Neural crest cell (in vitro differentiated cells): ENCODE measurements around the gene POR. TPM values are rescaled to one million over a fixed set of nuclear protein-coding genes. Genes with fewer than 3 reads are reported as not detected.

Source experiments
- DNase-seq: peaks from one replicate; pipeline ENCODE4 v3.0.0; 2021; ENCODE audit warnings: low read depth, mixed read lengths, low spot score
- H3K27ac Mint-ChIP-seq: one replicate; pipeline ENCODE4 v1.8.0; 2021; ENCODE audit warnings: mild to moderate bottlenecking, mixed read lengths; ENCODE audit not compliant: unreplicated experiment
- H3K27me3 Mint-ChIP-seq: 2 replicates; pipeline ENCODE4 v1.8.0; 2021; ENCODE audit warnings: low read depth, mild to moderate bottlenecking, mixed read lengths
- H3K36me3 Mint-ChIP-seq: 2 replicates; pipeline ENCODE4 v1.8.0; 2021; ENCODE audit warnings: low read depth, mild to moderate bottlenecking, mixed read lengths
- H3K4me1 Mint-ChIP-seq: 2 replicates; pipeline ENCODE4 v1.8.0; 2021; ENCODE audit warnings: mixed read lengths
- H3K4me3 Mint-ChIP-seq: one replicate; pipeline ENCODE4 v1.8.0; 2021; ENCODE audit warnings: mild to moderate bottlenecking, mixed read lengths
- H3K9me3 Mint-ChIP-seq: 2 replicates; pipeline ENCODE4 v1.8.0; 2021; ENCODE audit warnings: mixed read lengths
- CTCF ChIP-seq: fragments of 200-600 bp; sonication (generic); conservative IDR thresholded peaks from 2 replicates; pipeline ENCODE4 v1.5.0; 2021; ENCODE audit warnings: antibody characterized with exemption, mild to moderate bottlenecking
- total RNA-seq: library from RNA; stranded (reverse); gene quantifications from 2 replicates; pipeline ENCODE4 v1.2.1, GENCODE V29; 2021

The POR gene
- total RNA-seq, 1 donor from 2014 or later = 126 TPM

- Mint-ChIP-seq H3K9me3 (no peaks in the 10 kb centered on the region), H3K4me1 (peaks cover 17% of the 10 kb centered on the region), H3K36me3 (no peaks in the 10 kb centered on the region), H3K4me3 (no peak overlapping the region), H3K27me3 (no peaks in the 10 kb centered on the region), H3K27ac (peak overlapping the region; percentile 81)
- TF ChIP-seq CTCF = no peak
- no peak for DNase-seq
Observed at GRCh38 chr7:75948179-75948578, 33.2 kb downstream of the POR start.

- peaks cover 18% of the 10 kb centered on the region for H3K4me1 Mint-ChIP-seq
- H3K36me3 Mint-ChIP-seq = no peaks in the 10 kb centered on the region
- no peak for TF ChIP-seq CTCF
- no peak overlapping the region for H3K4me3 Mint-ChIP-seq
- no peaks in the 10 kb centered on the region for H3K27me3 Mint-ChIP-seq
- H3K9me3 Mint-ChIP-seq = no peaks in the 10 kb centered on the region
- DNase-seq = no peak
- peak overlapping the region; percentile 63 for H3K27ac Mint-ChIP-seq
Observed at GRCh38 chr7:75950111-75950681, 35.2 kb downstream of the POR start.

- Mint-ChIP-seq H3K4me3 (no peak overlapping the region), H3K27me3 (no peaks in the 10 kb centered on the region), H3K36me3 (peaks cover 3% of the 10 kb centered on the region), H3K9me3 (no peaks in the 10 kb centered on the region), H3K27ac (no peak overlapping the region), H3K4me1 (peaks cover 18% of the 10 kb centered on the region)
- DNase-seq = no peak
- no peak for TF ChIP-seq CTCF
Observed at GRCh38 chr7:75951506-75951905, 36.6 kb downstream of the POR start.

- Mint-ChIP-seq H3K36me3 (peaks cover 8% of the 10 kb centered on the region), H3K4me3 (no peak overlapping the region), H3K27ac (no peak overlapping the region), H3K4me1 (peaks cover 22% of the 10 kb centered on the region), H3K9me3 (no peaks in the 10 kb centered on the region), H3K27me3 (no peaks in the 10 kb centered on the region)
- DNase-seq = no peak
- no peak for TF ChIP-seq CTCF
Observed at GRCh38 chr7:75953431-75953830, 38.5 kb downstream of the POR start.

GRCh38 chr7:75953931-75954330 lies 39.0 kb downstream of the POR start:
- H3K27me3 Mint-ChIP-seq = no peaks in the 10 kb centered on the region
- peaks cover 8% of the 10 kb centered on the region for H3K36me3 Mint-ChIP-seq
- DNase-seq = no peak
- H3K9me3 Mint-ChIP-seq = no peaks in the 10 kb centered on the region
- no peak for TF ChIP-seq CTCF
- H3K4me1 Mint-ChIP-seq = peaks cover 17% of the 10 kb centered on the region
- H3K27ac Mint-ChIP-seq = peak overlapping the region; percentile 67
- no peak overlapping the region for H3K4me3 Mint-ChIP-seq
